Muscle of arm (tissue), 12 donors: ENCODE results near the gene GPR141. TPM values are rescaled to one million over a fixed set of nuclear protein-coding genes. Genes with fewer than 3 reads are reported as not detected.

Source experiments
- DNase-seq: peaks from one replicate; pipeline ENCODE4 v3.0.0-alpha.2; 2013
- polyA plus RNA-seq, 12 donors: library from polyadenylated mRNA; unstranded; fragments of 120-200 nt; gene quantifications; one replicate each; pipeline ENCODE4 v1.2.1, GENCODE V29; 2013; ENCODE audit not compliant: insufficient read length in 12 of 12

The GPR141 gene
- polyA plus RNA-seq, 12 donors: 0.20 to 0.53 (median 0.35) TPM; not detected in 3

DNA sequence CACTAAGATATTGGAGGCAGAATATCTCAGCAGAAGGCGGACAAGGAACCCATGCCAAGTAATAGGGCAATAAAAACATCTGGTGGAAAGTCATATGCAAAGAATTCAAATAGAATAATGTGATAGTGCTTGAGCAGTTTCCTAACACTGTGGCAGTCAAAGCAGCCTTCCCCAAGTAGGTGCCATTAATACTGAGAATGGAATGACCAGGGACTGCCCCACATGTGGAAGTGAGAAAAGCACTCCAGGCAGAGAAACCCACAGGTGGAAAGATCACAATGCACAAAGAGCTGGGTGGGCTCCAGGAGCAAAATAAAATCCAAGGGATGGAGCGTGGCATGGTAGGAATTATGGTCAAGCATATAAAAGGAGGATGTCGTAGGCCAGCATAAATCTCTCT lies 100.4 kb downstream of the GPR141 start:
- DNase-seq: no peak

DNA sequence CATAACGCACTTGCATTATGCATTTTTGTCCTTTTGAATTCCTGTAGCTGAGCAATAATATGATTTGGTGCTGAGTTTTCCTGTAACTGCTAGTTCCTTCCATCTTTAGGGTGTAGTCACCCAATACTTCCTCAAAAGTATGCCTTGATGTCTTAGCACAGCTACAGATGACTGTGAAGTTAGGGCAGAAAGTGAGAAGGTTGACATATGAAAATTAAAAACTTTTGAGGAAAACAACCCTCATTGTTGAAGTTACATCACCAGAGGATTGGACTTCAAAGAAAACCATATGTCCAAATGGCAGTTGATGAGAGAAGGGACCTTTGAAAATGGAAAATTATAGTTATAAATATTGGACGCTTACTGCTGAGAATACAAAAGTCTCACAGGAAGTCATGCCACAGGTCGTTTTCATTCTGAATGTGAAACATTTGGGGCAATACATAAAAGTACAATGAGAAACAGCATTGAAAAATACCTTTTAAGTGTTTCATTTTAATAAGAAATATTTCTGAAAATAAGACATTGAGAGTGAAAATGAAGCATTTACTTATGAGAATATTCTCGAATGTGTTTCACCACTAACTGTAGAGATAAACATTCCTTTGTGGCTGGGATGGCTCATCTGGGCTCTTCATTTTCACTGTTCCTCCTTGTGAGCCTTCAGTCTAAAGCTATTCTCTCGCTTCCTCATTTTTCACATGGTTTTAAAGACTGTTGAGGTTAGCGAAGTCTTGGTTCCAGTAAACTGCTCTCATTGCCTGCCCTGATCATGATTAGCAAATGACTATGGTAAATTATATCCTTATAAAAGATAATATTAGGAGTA lies 103.4 kb downstream of the GPR141 start:
- DNase-seq: no peak

Other genes with a start within 250 kb of the GPR141 start
- 10 to 100 TPM in 11 of 12 donors, not detected in 1; 20.7 to 36.5 (median 29.4) TPM for gene ELMO1, start 234.9 kb upstream of the GPR141 start, polyA plus RNA-seq
- gene NME8, start 164.8 kb downstream of the GPR141 start, polyA plus RNA-seq: under 1 TPM in 2 of 12 donors, not detected in 10; 0.30 to 0.36 TPM
- 10 to 100 TPM in 11 of 12 donors, not detected in 1; 14.3 to 49.7 (median 19.1) TPM for gene SFRP4, start 233.1 kb downstream of the GPR141 start, polyA plus RNA-seq
- gene EPDR1, start 236.9 kb downstream of the GPR141 start, polyA plus RNA-seq: 100 to 1,000 TPM in 6 of 12 donors, 10 to 100 TPM in 5, not detected in 1; 33.9 to 140 (median 102) TPM